ENCODE results near the gene KCNQ1OT1.

The KCNQ1OT1 gene

GRCh38 chr11:2747248-2748027 lies 47.6 kb upstream of the KCNQ1OT1 start:
- ChIA-PET POLR2A (no interaction called here), CTCF (no interaction called here)
- Histone ChIP-seq H3K9me3 (ENCODE audit: control insufficient read depth, insufficient read depth, low read depth, low read length) (no peaks in the 10 kb centered on the region), H3K36me3 (ENCODE audit: control insufficient read depth in 2 of 2, insufficient read depth in 1 of 2, low read length in 2 of 2) (no peaks in the 10 kb centered on the region), H3K4me3 (ENCODE audit: low read depth, low read length) (no peak overlapping the region), H3K4me1 (ENCODE audit: control insufficient read depth, insufficient read depth, low read length) (no peaks in the 10 kb centered on the region), H3K27ac (ENCODE audit: extremely low read depth, low read depth, low read length) (no peak overlapping the region)
- no peak for TF ChIP-seq ZNF350 (tag by site-specific recombination; IDR thresholded peaks at IDR 0.05)
- TF ChIP-seq ZNF391 (tag by site-specific recombination; IDR thresholded peaks at IDR 0.05; ENCODE audit: borderline replicate concordance, low read depth) = no peak
- no peak for TF ChIP-seq ZNF544 (tag by site-specific recombination; IDR thresholded peaks at IDR 0.05)
- TF ChIP-seq ZNF561 (tag by site-specific recombination; IDR thresholded peaks at IDR 0.05; ENCODE audit: borderline replicate concordance) = no peak
- no peak for TF ChIP-seq ZNF76 (tag by site-specific recombination; IDR thresholded peaks at IDR 0.05; ENCODE audit: borderline replicate concordance, low read depth)
- TF ChIP-seq, protein P1, sequence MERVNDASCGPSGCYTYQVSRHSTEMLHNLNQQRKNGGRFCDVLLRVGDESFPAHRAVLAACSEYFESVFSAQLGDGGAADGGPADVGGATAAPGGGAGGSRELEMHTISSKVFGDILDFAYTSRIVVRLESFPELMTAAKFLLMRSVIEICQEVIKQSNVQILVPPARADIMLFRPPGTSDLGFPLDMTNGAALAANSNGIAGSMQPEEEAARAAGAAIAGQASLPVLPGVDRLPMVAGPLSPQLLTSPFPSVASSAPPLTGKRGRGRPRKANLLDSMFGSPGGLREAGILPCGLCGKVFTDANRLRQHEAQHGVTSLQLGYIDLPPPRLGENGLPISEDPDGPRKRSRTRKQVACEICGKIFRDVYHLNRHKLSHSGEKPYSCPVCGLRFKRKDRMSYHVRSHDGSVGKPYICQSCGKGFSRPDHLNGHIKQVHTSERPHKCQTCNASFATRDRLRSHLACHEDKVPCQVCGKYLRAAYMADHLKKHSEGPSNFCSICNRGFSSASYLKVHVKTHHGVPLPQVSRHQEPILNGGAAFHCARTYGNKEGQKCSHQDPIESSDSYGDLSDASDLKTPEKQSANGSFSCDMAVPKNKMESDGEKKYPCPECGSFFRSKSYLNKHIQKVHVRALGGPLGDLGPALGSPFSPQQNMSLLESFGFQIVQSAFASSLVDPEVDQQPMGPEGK (tag by site-specific recombination; IDR thresholded peaks at IDR 0.05) = no peak
- no peak for TF ChIP-seq PRDM1 (tag by site-specific recombination; IDR thresholded peaks at IDR 0.05)
- TF ChIP-seq ZNF175 (tag by site-specific recombination; IDR thresholded peaks at IDR 0.05) = no peak
- no peak for TF ChIP-seq ZNF645 (tag by site-specific recombination; IDR thresholded peaks at IDR 0.05)
- no peak for TF ChIP-seq ZNF16 (tag by site-specific recombination; IDR thresholded peaks at IDR 0.05; ENCODE audit: low read depth)
- TF ChIP-seq ZNF140 (tag by site-specific recombination; IDR thresholded peaks at IDR 0.05) = no peak
- TF ChIP-seq, protein P2, sequence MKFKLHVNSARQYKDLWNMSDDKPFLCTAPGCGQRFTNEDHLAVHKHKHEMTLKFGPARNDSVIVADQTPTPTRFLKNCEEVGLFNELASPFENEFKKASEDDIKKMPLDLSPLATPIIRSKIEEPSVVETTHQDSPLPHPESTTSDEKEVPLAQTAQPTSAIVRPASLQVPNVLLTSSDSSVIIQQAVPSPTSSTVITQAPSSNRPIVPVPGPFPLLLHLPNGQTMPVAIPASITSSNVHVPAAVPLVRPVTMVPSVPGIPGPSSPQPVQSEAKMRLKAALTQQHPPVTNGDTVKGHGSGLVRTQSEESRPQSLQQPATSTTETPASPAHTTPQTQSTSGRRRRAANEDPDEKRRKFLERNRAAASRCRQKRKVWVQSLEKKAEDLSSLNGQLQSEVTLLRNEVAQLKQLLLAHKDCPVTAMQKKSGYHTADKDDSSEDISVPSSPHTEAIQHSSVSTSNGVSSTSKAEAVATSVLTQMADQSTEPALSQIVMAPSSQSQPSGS (tag by site-specific recombination; IDR thresholded peaks at IDR 0.05; ENCODE audit: low read depth) = no peak

- Histone ChIP-seq H3K9me3 (ENCODE audit: control insufficient read depth, insufficient read depth, low read depth, low read length) (no peaks in the 10 kb centered on the region), H3K36me3 (ENCODE audit: control insufficient read depth in 2 of 2, insufficient read depth in 1 of 2, low read length in 2 of 2) (no peaks in the 10 kb centered on the region), H3K4me1 (ENCODE audit: control insufficient read depth, insufficient read depth, low read length) (no peaks in the 10 kb centered on the region), H3K27ac (ENCODE audit: extremely low read depth, low read depth, low read length) (no peak overlapping the region), H3K4me3 (ENCODE audit: low read depth, low read length) (no peak overlapping the region)
- TF ChIP-seq ZIC2 (tag by site-specific recombination; IDR thresholded peaks at IDR 0.05) (0 out of 2 replicates have a peak, but pooled peaks have one; percentile 20), HOXC10 (CRISPR knock-in tag; IDR thresholded peaks at IDR 0.05) (no peak), ZNF324 (tag by site-specific recombination; IDR thresholded peaks at IDR 0.05) (no peak), SP2 (tag by site-specific recombination; IDR thresholded peaks at IDR 0.05) (no peak), ZNF623 (tag by site-specific recombination; IDR thresholded peaks at IDR 0.05) (no peak), SP7 (tag by site-specific recombination; IDR thresholded peaks at IDR 0.05) (no peak)
- TF ChIP-seq, protein P3, sequence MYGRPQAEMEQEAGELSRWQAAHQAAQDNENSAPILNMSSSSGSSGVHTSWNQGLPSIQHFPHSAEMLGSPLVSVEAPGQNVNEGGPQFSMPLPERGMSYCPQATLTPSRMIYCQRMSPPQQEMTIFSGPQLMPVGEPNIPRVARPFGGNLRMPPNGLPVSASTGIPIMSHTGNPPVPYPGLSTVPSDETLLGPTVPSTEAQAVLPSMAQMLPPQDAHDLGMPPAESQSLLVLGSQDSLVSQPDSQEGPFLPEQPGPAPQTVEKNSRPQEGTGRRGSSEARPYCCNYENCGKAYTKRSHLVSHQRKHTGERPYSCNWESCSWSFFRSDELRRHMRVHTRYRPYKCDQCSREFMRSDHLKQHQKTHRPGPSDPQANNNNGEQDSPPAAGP (tag by site-specific recombination; IDR thresholded peaks at IDR 0.05) = no peak
- TF ChIP-seq, protein P4, sequence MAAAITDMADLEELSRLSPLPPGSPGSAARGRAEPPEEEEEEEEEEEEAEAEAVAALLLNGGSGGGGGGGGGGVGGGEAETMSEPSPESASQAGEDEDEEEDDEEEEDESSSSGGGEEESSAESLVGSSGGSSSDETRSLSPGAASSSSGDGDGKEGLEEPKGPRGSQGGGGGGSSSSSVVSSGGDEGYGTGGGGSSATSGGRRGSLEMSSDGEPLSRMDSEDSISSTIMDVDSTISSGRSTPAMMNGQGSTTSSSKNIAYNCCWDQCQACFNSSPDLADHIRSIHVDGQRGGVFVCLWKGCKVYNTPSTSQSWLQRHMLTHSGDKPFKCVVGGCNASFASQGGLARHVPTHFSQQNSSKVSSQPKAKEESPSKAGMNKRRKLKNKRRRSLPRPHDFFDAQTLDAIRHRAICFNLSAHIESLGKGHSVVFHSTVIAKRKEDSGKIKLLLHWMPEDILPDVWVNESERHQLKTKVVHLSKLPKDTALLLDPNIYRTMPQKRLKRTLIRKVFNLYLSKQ (tag by site-specific recombination; IDR thresholded peaks at IDR 0.05; ENCODE audit: borderline replicate concordance) = no peak
- ChIA-PET POLR2A (no interaction called here), CTCF (no interaction called here)
Observed at GRCh38 chr11:2746401-2747247, 46.8 kb upstream of the KCNQ1OT1 start.

All from HEK293 (cell line).